Measurements from ENCODE around the gene CNNM3. TPM values are rescaled to one million over a fixed set of nuclear protein-coding genes. Genes with fewer than 3 reads are reported as not detected.
"Not testable (repeated sequence)": the region's sequence is repeated elsewhere in the genome, so short reads cannot be mapped to it uniquely, and the experiment has no call there.

CNNM3 gene
- total RNA-seq, 4 donors from 2014 or later = 15.4 to 30.0 (median 18.8) TPM

DNA sequence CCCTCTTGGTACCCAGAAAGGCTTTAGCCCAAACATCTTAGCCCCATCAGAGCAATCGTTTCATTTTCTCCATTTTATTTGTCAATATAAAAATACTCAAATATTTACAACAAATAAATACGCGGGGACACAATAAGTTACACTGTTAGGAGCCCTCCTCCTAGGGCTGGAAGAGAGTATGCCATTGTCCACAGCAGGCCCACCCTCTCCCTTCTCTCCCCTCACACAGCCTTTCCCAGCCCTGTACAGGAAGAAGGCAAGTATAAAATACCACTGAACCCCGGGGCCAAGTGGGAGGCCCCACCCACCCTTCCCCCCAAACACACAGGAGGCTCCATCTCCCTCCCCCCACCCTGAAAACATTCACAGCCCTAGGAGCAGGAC lies 43.6 kb downstream of the CNNM3 start:
- 36 to 43% methylated on average over 4 of the region's 4 CpGs for WGBS, 2 donors
- H3K4me3 ChIP-seq (ENCODE audit: low read depth, poor library complexity, severe bottlenecking) = no peak overlapping the region
- intact Hi-C loops (cut with DNase I; ENCODE audit: low total_unique reads) = no loop called here
- DNase-seq (ENCODE audit: low spot score in 2 of 2) = no peak
- TF ChIP-seq, protein P1, sequence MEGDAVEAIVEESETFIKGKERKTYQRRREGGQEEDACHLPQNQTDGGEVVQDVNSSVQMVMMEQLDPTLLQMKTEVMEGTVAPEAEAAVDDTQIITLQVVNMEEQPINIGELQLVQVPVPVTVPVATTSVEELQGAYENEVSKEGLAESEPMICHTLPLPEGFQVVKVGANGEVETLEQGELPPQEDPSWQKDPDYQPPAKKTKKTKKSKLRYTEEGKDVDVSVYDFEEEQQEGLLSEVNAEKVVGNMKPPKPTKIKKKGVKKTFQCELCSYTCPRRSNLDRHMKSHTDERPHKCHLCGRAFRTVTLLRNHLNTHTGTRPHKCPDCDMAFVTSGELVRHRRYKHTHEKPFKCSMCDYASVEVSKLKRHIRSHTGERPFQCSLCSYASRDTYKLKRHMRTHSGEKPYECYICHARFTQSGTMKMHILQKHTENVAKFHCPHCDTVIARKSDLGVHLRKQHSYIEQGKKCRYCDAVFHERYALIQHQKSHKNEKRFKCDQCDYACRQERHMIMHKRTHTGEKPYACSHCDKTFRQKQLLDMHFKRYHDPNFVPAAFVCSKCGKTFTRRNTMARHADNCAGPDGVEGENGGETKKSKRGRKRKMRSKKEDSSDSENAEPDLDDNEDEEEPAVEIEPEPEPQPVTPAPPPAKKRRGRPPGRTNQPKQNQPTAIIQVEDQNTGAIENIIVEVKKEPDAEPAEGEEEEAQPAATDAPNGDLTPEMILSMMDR (IDR thresholded peaks at IDR 0.05) = no peak
- TF ChIP-seq POLR2A (IDR thresholded peaks at IDR 0.05) = no peak

DNA sequence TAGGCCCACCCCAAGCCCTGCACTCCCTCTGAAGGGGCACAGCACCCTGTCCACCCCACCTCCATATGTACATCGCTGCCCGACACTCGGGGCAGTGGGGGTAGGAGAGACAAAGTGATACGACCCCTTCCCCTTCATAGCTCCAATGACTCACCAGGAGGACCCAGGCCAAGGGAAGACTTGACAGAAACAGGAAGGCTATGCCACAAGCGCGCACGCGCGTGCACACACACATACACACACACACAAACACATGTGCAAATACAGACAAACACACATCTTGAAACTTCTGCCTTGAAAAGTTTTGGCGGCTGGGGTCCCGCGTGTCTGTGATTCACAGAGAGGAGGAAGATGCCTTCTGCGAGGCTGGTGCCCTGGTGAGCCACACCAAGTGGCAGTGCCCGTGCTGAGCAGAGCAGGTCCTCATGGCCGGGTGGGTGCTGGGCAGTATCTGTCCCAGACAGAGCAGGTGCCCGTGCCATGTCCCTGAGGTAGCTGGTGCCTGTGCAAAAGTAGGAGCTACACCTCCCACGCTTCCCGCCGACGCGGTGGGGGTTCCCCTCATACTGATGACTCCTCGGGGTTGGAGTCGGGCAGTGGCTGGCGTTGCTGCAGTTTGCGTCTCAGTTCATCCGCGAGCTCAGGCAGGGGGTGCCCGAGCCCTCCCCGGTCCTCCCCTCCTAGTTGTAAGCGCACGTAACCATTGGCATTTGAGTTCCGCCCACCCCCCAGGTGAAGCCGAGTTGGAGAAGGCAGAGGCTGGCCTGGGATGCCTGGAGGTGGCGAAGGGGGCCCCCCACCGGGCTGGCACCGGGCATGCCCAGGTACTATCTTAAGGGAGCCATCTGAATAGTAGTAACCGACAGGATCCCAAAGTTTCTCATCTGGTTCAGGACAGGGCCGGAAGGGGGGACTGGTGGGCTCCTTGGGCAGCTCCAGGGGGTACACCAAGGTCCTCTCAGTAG lies 44.3 kb downstream of the CNNM3 start:
- TF ChIP-seq POLR2A (IDR thresholded peaks at IDR 0.05) = no peak
- TF ChIP-seq, protein P1 (IDR thresholded peaks at IDR 0.05) = no peak
- intact Hi-C loops (cut with DNase I; ENCODE audit: low total_unique reads) = no loop called here
- DNase-seq (ENCODE audit: low spot score in 2 of 2) = no peak
- H3K4me3 ChIP-seq (ENCODE audit: low read depth, poor library complexity, severe bottlenecking) = no peak overlapping the region
- WGBS, 2 donors = 53 to 62% methylated on average over 21 to 32 of the region's 38 CpGs

DNA sequence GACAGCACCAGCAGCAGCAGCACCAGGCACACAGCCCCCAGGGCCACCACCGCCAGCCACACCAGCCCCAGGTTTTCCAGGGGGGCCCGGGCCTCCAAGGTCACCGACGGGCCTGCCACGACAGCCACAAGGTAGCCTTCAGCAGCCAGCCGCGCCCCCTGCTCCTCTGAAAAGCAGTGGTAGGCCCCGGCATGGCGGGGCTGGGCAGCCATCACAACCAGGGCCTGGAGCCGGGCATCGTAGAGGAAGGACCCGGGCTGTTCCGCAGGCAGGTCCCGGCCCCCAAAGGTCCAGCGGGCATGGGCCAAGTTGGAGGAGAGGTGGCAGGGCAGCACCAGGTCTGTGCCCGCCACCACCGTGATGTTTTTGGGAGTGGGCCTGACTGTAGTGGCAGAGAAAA lies 45.0 kb downstream of the CNNM3 start:
- H3K4me3 ChIP-seq (ENCODE audit: low read depth, poor library complexity, severe bottlenecking) = no peak overlapping the region
- intact Hi-C loops (cut with DNase I; ENCODE audit: low total_unique reads) = no loop called here
- 89 to 93% methylated on average over 14 of the region's 17 CpGs for WGBS, 2 donors
- DNase-seq (ENCODE audit: low spot score in 2 of 2) = no peak
- TF ChIP-seq, protein P1 (IDR thresholded peaks at IDR 0.05) = no peak
- no peak for TF ChIP-seq POLR2A (IDR thresholded peaks at IDR 0.05)

DNA sequence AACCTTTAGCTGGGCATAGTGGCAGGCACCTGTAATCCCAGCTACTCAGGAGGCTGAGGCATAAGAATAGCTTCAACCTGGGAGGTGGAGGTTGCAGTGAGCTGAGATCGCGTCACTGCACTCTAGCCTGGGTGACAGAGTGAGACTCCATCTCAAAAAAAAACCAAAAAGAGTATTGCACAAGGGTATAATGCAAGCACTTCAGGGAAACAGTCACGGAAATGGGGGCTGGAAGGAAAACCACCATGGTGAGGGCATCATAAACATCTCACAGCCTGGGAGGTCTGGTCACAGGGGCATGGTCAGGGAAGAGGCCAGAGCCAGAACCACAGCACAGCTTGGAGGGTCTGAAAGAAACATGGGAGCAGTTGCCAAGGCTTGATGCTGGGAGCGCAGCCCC lies 47.0 kb downstream of the CNNM3 start:
- WGBS, 2 donors = 87% methylated on average over 4 of the region's 4 CpGs
- DNase-seq (ENCODE audit: low spot score in 2 of 2); intact Hi-C loops (cut with DNase I; ENCODE audit: low total_unique reads); H3K4me3 ChIP-seq (ENCODE audit: low read depth, poor library complexity, severe bottlenecking): not testable (repeated sequence)

DNA sequence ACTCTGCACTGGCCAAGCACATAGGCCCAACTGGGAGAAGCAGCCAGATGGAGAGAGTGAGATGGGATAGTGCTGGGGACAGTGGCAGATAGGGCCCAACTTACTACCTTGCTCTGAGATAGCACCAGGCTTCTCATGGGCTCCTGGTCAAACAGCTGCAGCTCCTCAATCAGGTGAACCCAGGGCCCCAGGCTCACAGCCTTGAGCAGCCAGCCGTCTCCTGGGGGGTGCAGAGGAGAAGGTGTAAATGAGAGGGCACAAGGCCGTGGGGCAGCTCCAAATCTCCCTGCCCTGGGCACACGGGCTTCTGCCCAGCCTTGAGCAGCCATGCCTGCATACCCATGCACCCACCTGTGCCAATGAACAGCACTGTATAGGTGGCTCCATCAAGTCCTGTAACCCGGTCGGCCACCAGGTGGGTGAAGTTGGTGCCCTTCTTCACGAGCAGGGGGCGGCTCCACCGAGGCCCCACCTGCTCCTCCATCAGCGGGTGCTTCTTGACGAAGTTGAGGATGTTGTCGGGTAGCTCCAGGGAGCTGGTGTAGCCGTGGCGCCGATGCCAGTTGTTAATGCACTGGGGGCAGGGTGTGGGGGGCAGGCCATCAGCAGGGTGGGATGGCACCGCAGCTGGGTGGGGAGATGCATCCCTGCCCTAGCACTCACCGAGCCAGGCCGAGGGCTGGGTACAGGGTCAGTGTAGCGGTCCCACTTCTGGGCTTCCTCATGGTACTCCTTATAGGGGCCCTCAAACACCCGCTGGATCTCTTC lies 47.7 kb downstream of the CNNM3 start:
- intact Hi-C loops (cut with DNase I; ENCODE audit: low total_unique reads) = no loop called here
- 91 to 96% methylated on average over 11 to 17 of the region's 19 CpGs for WGBS, 2 donors
- H3K4me3 ChIP-seq (ENCODE audit: low read depth, poor library complexity, severe bottlenecking) = no peak overlapping the region
- TF ChIP-seq, protein P1 (IDR thresholded peaks at IDR 0.05) = no peak
- TF ChIP-seq POLR2A (IDR thresholded peaks at IDR 0.05) = no peak
- no peak for DNase-seq (ENCODE audit: low spot score in 2 of 2)

Measured in lower leg skin (tissue), 4 donors.